Activated CD4-positive, alpha-beta T cell treated with anti-CD3 and anti-CD28 coated beads, Interleukin-2, amount 50 U/mL, for 16 hours (primary cell): ENCODE data around the gene HS1BP3.
A peak's percentile ranks its signal among the peaks of the same experiment; 100 is the strongest.

Experiments
- DNase-seq: peaks from one replicate; pipeline ENCODE4 v3.0.0-alpha.2; 2020

The HS1BP3 gene

DNA sequence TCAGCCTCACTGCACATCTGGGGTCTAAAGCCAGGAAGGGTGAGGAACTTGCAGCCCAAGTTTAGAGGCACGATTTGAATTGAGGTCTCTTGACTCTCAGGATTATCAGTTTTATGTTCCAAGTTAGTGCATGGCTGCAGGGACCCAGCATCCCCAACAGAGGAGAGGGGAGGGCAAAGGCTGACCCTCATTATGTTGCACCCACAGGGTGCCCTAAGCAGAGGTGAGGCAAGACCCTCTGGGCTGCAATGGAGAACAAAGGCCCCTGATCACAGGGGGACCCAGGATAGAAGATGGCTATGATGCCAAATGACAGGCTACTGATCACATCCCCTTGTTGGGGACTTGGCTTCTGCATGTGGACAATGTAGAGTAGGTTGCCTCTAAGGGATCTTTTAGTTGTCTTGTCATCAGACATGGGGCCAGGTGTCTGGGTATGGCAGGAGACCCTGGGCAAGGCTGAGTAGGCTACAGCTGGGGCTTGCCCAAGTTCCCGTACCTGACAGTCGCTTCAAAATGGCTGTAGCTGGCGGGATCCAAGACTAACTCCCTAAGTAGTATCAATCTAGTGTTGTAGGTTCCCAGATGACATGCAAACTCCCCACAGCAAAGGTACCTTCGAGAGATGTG, 11.5 kb upstream of the HS1BP3 start:
- DNase-seq: no peak

DNA sequence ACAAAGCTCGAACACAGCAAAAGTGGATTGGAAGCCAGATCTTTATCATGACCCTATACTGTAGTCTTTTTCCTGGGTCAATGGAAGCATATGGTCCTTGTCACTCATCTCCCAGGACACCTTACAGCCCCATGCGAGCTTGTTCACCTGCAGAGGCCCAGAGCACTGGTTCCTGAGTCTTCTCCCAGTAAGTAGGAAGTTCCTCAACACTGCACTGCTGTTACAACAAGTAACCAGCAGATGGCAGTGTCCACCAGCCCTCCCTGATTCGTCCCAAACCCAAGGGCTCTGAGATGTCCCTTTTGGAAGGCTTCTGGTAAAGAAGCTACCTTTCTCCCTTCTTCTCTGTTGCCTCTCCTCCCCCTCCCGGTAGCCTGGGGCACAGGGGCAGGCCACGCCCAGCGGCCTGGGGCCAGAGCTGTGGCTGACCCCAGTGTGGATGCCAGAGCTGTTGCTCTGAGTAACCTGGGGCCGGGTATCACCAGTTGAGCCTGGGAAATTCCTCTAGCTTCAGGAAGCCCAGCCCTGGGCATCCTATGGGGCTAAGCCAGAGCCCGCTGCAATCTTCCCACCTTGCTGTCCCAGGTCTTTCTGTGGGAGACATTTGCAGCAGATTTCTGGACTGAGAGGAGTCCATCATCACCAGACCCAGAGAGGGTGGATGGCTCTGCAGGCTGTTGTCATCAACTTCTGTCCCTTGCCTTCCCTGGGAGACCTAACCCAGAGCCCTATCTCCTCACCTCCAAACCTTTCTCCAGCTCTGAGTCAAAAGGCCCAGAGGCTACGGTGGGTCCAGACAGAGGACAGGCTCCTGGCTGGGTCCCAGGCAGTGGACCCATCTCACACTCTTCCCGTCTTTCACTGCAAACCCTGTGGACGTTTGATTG, 10.8 kb upstream of the HS1BP3 start:
- peak; percentile 75 for DNase-seq

DNA sequence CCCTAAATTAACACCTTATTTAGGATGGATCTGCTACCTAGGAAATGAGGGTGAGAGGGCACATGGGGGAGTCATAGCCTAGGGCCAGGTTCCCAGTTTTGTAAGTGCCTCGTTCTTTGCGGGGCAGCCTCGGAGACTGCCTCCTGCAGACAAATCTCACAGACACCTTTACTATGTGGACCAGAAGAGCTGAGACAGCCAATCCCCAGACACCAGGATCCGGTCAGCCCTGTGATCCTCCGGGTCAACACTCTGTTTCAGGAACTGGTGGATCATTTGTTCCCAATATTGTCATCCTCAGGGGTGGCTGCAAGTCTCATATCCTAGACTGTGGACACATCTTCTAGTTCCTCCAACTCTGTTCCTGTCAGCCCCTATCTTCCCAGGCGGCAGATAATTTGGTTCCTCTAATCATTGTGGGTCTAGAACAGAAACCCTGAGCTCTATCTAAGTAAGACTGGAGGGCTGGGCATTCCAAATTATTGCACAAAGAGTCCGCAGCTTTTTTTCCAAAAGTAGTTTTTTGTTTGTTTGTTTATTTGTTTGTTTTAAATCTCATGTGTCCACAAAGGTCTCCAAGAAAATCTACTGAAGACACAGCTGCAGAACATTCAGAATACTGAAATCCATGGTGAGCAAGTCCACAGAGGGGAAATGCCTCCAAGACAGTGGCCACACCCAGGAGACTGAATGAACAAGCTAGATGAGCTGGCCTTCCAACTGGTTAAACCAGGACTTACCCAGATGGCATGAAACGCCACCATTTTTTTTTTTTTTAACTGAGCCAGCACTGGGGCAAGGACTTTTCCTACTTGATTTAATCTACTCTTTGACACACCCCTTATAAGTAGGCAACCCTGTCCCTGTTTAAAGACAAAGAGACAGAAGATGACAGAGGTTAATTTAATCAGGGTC, 9.9 kb upstream of the HS1BP3 start:
- no peak for DNase-seq

DNA sequence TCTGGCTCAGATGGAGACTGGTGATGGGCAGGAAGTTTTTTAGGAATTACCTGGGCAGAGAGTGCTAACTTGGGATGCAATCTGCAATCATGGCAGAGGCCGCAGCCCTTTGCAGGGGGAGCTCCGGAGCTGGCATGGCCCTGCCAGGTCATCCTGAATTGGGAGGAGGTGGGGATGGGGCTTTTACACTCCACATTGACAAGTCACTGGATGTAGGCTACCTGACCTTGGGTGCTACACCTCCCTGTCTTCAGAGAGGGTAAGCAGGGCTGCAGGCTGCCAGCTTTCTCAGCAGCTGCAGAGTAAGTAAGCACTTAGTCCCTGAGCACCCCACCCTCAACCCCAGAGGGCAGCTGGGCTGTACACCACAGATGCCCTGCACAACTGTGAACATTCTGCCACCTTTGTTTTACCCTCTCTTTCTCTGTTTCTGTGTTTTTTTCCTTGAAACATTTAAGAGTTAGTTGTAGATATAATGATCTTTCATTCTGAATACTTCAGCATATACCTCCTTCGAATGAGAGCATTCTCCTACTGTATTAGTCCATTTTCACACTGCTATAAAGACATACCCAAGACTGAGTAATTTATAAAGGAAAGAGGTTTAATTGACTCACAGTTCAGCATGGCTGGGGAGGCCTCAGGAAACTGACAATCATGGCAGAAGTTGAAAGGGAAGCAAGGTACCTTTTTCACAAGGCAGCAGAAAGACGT, 6.8 kb upstream of the HS1BP3 start:
- DNase-seq: no peak

DNA sequence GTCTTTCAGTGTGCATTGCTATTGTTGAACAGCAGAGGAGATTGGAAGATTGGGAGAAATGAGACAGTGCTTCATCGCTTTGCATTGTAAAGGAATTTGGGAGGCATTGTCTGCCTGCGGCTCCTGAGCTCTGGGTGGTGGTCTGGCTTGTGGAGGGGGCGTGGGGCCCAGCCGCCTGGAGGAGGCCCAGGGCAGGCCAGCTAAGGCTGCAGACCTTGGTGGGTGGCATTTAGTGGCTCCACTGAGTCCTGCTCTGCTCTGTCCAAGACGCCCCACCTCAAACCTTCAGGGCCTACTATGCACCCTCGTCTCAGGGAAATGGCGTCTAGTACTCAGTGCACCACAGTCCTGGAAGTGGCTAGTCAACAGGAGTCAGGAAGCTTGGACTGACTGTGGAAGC, 5.7 kb upstream of the HS1BP3 start:
- DNase-seq: no peak

DNA sequence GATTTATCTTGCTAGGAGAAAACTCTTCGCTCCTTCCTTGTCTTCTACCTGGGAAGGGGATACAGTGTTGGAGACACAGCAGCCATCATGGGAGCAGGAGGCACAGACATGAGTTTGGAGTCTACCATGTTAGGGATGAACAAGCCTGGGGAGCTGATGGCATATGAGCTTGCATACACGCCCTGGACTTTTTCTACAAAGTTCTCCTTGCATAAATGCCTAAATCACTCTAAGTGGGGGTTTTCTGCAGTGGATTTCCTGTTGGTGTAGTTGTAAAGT, 3.6 kb upstream of the HS1BP3 start:
- no peak for DNase-seq

DNA sequence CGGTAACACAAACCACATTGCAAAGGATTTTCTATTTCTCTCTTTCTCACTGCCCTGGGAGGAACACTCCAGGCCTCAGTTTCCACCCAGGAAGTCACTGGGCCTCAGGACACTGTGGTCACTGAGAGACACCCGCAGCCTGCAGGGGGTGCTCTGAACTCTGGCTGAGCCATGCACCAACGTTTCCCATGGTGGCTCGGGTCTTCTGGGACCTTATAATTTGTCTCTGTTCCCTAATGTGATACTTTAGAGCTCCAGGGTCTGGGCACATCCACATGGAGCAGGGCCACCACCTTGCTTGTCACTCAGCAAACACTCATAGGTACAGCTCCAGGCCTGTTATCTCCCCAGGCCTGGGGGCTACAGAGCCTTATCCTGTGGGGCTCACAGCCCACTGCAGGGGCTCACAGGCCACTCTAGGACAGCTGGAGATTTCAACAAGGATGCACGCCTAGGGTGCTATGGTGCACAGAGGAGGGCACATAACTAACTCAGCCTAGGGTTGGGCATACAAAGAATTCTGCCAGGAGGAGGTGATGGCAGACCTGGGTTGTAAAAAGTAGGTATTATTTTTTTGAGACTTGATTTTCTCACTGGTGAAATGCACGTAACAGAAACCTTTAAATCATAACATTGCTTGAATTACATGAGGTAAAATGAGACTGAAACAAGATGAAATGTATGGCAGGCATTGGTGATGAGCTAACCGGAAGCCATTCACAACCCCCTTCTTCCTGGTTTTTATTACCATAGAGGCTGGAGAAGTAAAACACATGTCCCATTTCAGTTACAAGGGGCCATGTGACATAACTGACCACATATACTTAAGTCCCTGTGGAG, 3.0 kb upstream of the HS1BP3 start:
- DNase-seq: no peak

DNA sequence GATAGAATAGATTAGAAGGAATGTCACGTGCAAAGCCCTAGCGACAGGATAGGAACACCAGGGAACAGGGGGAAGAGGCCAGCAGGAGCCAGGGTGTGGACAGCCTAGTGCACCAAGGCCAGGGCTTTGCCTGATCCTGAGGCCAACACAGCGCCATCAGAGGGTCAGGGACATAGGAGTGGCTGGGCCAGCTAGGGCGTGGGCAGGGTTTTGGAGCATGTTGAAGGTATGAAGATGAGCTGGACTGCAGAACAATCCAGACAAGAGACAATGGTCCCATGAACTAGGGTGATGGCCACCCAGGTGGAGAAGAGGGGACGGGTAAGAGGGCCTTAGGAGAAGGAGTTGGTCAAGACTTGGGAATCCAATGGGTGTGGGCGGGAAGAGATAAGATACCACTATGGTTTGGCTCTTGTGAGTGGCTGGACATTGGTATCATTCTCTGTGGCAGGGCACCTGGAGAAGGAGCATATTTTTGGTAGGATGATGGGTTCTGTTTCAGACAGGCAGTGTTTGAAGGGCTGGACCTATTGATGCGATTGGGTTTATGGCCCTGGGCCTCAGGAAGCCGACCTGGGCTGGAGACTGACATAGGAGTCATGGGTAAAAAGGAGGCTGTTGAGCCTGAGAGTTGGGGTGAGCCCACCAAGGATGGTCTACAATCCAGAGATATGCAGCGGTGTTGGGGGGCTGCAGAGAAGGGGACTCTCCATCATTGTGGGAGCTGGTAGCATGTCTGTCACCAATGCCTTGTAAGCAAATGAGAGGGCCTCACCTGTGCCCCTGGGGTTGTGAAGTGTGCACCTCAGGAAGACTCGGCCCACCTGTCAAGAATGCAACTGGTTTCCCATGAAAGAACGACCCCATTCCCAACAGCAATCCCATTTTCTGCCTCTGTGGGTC, 2.0 kb upstream of the HS1BP3 start:
- no peak for DNase-seq

DNA sequence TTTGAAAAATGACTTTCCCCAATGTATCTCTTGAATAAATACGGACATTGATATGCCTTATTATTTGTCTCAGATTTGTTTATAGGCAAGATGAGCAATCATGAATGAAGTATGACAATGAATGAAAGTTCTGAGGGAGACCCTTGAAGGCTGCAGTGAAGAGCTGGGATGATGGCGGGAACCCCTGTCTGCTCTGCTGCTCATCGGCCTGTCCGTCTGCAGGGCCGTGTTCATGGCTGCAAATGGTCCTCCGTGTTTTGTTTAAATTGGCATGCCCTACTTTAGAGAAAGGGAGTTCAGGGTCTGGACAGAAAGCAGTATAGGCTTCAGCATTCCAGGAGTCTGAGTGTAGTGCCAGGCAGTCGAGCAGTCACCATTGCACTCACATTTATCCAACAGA, 1.2 kb upstream of the HS1BP3 start:
- no peak for DNase-seq

DNA sequence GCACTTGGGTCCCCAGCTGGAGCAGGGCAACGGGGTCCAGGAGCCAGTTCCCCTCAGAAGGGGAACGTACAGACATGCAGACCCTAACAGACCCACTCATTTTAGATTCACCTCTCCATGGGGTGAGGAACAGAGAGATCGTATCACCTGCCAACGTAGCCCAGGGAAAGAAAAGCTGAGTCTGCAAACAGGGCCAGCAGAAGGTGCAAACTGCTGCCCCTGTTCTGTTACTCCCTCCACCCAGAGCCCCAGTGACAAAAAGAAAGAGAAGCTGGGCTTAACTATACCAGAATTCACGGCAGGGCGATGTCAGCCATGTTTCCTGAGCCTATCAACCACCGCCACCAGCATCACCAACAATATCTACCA, 817 bp upstream of the HS1BP3 start:
- DNase-seq: no peak

DNA sequence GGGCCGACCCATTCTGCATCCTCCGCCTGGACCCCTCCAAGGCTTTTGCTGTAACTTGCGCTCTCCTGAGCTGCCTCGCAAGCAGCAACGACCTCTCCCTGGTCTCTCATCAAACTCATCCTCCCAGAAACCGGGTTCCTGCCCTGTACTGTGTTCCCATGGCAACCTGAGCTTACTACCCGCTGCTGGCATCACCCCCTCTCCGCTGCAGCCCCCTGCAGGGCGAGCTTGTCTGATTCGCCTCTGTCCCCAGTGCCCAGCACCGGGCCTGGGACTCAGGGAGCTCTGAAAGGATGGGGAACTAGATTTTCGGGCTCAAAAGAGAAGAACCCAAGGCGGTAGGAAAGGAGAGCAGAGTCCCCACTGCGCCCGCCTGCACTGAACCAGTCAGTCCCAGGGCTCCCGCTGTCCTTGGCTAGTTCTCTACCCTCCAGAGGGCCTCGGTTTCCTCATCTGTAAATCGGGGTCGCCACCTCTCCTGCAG, 463 bp downstream of the HS1BP3 start:
- peak; percentile 24 for DNase-seq

DNA sequence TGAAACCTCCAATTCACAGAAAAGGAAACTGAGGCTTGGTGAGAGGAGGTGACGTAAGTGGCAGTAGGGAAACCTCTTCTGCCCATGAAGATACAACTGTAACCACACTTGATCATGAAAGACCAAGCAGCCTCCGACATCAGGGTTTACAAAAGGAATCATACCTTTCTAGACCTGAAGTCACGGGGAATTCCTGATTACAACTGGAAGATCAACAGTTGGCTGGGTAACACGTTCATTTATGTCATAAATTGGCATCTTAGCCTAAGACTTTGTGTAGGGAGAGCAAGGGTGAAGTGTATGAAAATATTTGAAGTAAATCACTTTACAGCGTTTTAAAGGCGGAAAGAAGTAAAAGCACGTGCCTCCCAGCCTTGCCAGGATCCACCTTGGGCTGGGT, 922 bp downstream of the HS1BP3 start:
- no peak for DNase-seq

DNA sequence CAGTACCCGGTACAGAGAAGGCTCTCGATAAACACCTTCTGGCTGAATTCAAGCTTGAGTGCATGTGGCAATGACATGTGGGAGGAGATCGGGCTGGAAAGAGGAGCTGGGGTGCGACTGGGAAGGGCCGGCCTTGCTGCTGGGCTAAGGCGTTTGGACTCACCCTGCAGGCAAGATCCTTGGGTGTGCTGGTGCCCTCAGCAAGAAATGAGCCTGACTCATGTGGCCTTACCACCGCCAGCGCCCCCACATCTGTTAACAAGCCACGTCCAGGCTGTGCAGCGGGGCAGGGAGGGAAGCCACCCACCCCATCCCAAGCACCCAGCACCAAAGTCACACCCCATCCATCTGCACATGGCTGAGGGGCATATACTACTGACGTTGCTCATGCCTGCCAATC, 1.3 kb downstream of the HS1BP3 start:
- DNase-seq: no peak

DNA sequence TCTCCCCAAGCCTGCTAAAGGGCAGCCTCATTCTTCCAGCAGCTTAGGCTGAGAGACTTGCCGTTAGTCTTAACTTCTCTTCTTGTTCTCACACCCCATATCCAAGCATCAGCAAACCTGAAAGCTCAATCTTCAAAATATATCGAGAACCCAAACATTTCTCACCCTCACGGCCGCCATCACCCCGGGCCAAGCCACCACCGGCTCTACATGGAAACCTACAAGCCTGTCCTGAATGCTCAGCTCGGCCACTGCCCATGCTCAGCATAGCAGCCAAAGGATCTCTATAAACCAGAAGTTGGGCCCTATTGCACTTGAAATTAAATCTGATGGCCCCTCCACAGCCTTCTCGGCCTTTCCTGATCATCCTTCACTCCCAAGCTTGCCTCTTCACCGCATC, 2.1 kb downstream of the HS1BP3 start:
- DNase-seq: no peak

DNA sequence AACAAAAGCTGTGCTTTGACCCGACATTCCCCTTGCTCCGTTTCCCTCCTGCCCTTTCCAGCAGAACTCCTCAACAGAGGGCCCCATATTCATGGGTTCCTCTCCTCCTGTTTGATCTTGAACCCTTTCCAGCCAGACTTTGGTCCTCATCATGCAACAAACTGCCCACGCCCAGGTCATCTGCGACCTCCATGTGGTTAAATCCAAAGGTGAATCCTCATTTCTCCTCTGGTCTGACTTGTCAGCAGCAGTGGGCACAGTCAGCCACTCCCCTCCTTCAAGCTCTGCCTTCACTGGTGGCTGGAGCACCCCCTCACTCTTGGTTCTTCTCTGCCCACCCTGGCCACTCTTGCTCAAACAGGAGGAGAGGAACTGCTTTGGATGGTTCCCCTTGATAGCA, 2.7 kb downstream of the HS1BP3 start:
- DNase-seq: no peak

DNA sequence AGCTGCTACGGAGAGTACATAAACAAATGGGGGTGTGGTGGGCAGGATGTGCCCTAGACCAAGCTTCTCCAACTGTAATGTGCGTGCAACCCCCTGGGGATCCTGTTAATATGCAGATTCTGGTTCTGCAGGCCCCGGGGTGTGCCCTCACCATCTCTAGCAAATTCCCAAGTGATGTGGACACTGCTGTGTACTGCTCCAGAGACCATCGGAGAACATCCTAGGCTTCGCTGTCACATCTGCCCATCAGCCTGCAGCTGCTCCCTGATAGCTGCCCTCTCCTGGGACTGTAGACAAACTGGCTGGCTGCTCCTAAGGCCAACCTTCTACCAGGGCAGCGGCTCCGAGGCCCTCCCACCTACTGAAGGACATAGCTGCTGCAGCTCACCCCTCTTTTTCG, 3.2 kb downstream of the HS1BP3 start:
- DNase-seq: no peak

DNA sequence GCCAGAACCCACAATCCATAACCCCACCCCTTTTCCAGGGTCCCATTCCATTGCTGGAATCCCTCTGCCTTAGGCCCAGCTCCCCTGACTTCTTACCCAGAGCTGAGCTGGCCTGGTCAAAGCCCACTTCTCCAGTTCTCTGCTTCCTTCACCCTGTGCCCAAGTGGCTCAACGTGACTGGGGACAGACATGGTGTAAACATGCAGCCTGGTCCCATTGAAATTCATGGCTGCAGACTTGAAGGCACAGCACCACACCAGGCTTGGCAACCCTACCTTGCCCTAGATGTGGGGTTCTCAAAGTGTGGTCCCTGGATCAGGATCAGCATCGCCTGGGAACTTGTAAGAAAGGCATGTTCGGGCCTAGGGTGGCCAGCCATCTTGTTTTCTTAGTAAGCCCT, 3.7 kb downstream of the HS1BP3 start:
- no peak for DNase-seq

DNA sequence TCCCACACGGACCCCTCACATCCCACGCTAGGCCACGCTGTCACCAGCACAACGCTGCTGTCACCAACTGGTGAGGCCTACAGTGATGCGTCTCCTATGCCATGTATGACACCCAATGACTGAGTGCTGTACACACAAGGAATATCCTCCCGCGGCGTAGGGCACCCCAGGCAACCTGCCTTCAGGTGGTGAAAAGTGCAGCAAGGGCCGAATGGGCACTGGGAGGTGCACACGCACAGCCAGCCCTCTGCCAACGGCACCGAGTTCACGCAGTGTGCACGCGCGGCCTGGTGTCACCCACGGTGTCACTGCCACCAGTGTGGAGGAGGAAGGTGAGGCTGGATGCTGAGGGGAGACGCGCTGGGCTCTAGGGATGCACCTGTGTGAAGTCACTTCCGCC, 4.5 kb downstream of the HS1BP3 start:
- DNase-seq: no peak

DNA sequence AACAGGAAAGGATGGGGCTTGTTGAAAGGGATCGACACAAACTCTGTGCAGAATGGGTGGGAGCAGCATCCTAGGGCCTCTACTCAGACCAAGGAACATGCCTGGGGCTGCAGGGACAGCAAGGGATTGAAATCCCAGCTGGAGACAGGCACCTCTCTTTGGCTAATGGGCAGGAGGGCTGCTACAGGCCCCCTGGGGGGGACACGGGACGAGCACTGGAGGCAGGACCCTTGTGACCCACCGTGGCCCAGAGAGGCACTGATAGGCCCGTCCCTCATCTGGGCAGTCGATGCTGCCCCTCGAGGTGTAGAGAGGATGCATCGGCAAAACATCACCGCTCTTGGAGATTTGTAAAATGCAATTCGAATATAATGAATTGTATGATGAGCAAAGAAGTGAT, 5.1 kb downstream of the HS1BP3 start:
- DNase-seq: no peak

DNA sequence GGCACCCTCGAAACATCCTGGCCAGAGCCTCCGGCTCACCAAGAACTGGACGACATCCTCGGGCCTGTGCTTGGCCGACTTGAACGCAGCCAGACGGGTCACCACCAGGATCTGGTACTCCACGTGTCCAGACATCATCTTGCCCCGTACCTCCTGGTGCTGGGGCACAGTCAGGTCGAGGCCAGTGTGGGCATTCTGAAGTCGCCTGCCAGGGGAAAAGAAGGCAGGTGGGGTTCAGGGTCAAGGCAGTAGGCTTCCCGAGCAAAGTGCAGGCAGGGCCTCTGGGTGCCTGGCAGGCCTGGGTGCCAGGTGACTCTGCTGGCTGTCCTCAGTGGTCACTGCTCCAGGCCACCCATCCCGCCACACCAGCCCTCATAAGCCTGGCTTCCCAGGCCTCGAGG, 5.6 kb downstream of the HS1BP3 start:
- no peak for DNase-seq

DNA sequence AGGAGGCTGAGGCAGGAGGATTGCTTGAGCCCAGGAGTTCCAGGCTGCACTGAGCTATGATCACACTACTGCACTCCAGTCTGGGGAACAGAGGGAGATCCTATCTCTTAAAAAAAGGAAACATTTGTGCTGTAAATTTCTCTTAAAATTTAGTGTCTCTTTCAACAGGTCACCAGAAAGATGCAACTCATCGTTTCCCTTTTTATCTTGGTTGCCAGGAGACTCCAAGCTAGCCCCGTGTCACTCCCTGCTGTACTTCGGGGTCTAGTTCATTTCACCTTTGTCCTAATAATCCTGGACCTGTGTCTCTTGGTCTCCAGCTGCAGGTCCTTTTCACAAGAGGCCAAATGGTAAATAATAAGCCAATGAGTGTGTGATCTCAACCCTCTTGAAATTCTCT, 7.1 kb downstream of the HS1BP3 start:
- DNase-seq: no peak
